Occipital lobe (tissue), 2 donors: ENCODE results near the gene ZNF554. TPM values are rescaled to one million over a fixed set of nuclear protein-coding genes. Genes with fewer than 3 reads are reported as not detected.

ENCODE experiments used
- DNase-seq: peaks from one replicate; lab custom pipeline; 2025; lab: John Stamatoyannopoulos, UW
- total RNA-seq: library from RNA; depleted of rRNA; stranded (reverse); fragments of >200 nt; gene quantifications from one replicate; pipeline ENCODE4 v1.2.3, GENCODE V29; 2014

ZNF554 gene
- 17.5 TPM for total RNA-seq

- peak; percentile 85 for DNase-seq
These were observed at the start of gene ZNF554 for GRCh38 chr19:2819540-2820111. TSS of gene ZNF554 (plus strand) at chr19:2819868. CDS start at chr19:2820072, 204 bp downstream.

- DNase-seq = no peak
These were observed 49.3 kb upstream of the ZNF554 start for GRCh38 chr19:2770055-2771013.

- no peak for DNase-seq
These were observed 47.6 kb upstream of the ZNF554 start for GRCh38 chr19:2771786-2772674.

GRCh38 chr19:2774083-2774679 is 45.5 kb upstream of the ZNF554 start:
- DNase-seq = no peak

- no peak for DNase-seq
These were observed 44.6 kb upstream of the ZNF554 start for GRCh38 chr19:2774953-2775555.

GRCh38 chr19:2775556-2776430 is 43.9 kb upstream of the ZNF554 start:
- no peak for DNase-seq

GRCh38 chr19:2777952-2778683 is 41.5 kb upstream of the ZNF554 start:
- DNase-seq = no peak

- no peak for DNase-seq
These were observed 40.4 kb upstream of the ZNF554 start for GRCh38 chr19:2779121-2779740.

GRCh38 chr19:2780284-2780683 is 39.4 kb upstream of the ZNF554 start:
- DNase-seq = no peak

- DNase-seq = no peak
These were observed 37.2 kb upstream of the ZNF554 start for GRCh38 chr19:2782329-2782935.

GRCh38 chr19:2782936-2783780 is 36.5 kb upstream of the ZNF554 start, which contains the start of gene SGTA:
TSS of gene SGTA (minus strand) at chr19:2783273. CDS start at chr19:2769068, 14,205 bp downstream.
- DNase-seq = peak; percentile 97

GRCh38 chr19:2783781-2784145 is 35.9 kb upstream of the ZNF554 start:
- no peak for DNase-seq

GRCh38 chr19:2785244-2785997 is 34.2 kb upstream of the ZNF554 start, which contains the start of gene THOP1:
TSS of gene THOP1 (plus strand) at chr19:2785503. CDS start at chr19:2785663, 160 bp downstream.
- peak; percentile 98 for DNase-seq

GRCh38 chr19:2787115-2787514 is 32.6 kb upstream of the ZNF554 start:
- no peak for DNase-seq

GRCh38 chr19:2788237-2788636 is 31.4 kb upstream of the ZNF554 start:
- DNase-seq = no peak

GRCh38 chr19:2790194-2790556 is 29.5 kb upstream of the ZNF554 start:
- no peak for DNase-seq
